ENCODE data around the gene FADS1.

- TF ChIP-seq, protein P1, sequence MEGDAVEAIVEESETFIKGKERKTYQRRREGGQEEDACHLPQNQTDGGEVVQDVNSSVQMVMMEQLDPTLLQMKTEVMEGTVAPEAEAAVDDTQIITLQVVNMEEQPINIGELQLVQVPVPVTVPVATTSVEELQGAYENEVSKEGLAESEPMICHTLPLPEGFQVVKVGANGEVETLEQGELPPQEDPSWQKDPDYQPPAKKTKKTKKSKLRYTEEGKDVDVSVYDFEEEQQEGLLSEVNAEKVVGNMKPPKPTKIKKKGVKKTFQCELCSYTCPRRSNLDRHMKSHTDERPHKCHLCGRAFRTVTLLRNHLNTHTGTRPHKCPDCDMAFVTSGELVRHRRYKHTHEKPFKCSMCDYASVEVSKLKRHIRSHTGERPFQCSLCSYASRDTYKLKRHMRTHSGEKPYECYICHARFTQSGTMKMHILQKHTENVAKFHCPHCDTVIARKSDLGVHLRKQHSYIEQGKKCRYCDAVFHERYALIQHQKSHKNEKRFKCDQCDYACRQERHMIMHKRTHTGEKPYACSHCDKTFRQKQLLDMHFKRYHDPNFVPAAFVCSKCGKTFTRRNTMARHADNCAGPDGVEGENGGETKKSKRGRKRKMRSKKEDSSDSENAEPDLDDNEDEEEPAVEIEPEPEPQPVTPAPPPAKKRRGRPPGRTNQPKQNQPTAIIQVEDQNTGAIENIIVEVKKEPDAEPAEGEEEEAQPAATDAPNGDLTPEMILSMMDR (IDR thresholded peaks at IDR 0.05; ENCODE audit: insufficient read depth, low read length), result no peak
- TF ChIP-seq POLR2AphosphoS5 (IDR thresholded peaks at IDR 0.05; ENCODE audit: low read depth), result no peak
- no peak for TF ChIP-seq REST (IDR thresholded peaks at IDR 0.05; ENCODE audit: insufficient replicate concordance, low read depth)
- TF ChIP-seq GABPA (IDR thresholded peaks at IDR 0.05; ENCODE audit: low read depth), result no peak
- TF ChIP-seq SPI1 (IDR thresholded peaks at IDR 0.05; ENCODE audit: borderline replicate concordance, low read depth), result no peak
These were observed 34.5 kb upstream of the FADS1 start for GRCh38 chr11:61851113-61851899.

All from HL-60 (cell line).